Gastroesophageal sphincter (tissue), 3 donors: ENCODE results near the gene CORO2B.

Source experiments
- CTCF ChIP-seq, 4 experiments: fragments of 200-600 bp in 2 of 4; fragments of 450-650 bp in 2 of 4; sonication (generic) in 1 of 4; IDR thresholded peaks; one replicate each; pipeline ENCODE4 v1.5.1; 2017 to 2019; ENCODE audit warnings: antibody characterized with exemption in 4 of 4, mild to moderate bottlenecking in 2 of 4, moderate library complexity in 2 of 4
- EP300 ChIP-seq: sonication (generic); formaldehyde crosslinking; IDR thresholded peaks from one replicate; pipeline ENCODE4 v1.6.1; 2017; ENCODE audit warnings: antibody characterized with exemption, mild to moderate bottlenecking
- POLR2A ChIP-seq, 2 donors: fragments of 450-650 bp; IDR thresholded peaks; one replicate each; pipeline ENCODE4 v1.6.1; 2017; ENCODE audit warnings: antibody characterized with exemption in 2 of 2, mild to moderate bottlenecking in 2 of 2, moderate library complexity in 1 of 2
- POLR2AphosphoS5 ChIP-seq: sonication (generic); formaldehyde crosslinking; IDR thresholded peaks from one replicate; pipeline ENCODE4 v1.6.1; 2017; ENCODE audit warnings: antibody characterized with exemption

GRCh38 chr15:68715111-68715510 is 136.3 kb downstream of the CORO2B start:
- TF ChIP-seq POLR2A (IDR thresholded peaks at IDR 0.05) (no peak), POLR2AphosphoS5 (no peak), CTCF (IDR thresholded peaks at IDR 0.05) (no peak), EP300 (no peak)
